HG03575 (cell line): ENCODE measurements around the gene CRNN.

ENCODE experiments used
- ATAC-seq: cut with Tn5 transposase; IDR thresholded peaks from one replicate; pipeline ENCODE4 v1.9.1; 2021; ENCODE audit not compliant: unreplicated experiment, insufficient number of reproducible peaks, low FRiP score; ENCODE audit errors: extremely low read depth

CRNN gene

DNA sequence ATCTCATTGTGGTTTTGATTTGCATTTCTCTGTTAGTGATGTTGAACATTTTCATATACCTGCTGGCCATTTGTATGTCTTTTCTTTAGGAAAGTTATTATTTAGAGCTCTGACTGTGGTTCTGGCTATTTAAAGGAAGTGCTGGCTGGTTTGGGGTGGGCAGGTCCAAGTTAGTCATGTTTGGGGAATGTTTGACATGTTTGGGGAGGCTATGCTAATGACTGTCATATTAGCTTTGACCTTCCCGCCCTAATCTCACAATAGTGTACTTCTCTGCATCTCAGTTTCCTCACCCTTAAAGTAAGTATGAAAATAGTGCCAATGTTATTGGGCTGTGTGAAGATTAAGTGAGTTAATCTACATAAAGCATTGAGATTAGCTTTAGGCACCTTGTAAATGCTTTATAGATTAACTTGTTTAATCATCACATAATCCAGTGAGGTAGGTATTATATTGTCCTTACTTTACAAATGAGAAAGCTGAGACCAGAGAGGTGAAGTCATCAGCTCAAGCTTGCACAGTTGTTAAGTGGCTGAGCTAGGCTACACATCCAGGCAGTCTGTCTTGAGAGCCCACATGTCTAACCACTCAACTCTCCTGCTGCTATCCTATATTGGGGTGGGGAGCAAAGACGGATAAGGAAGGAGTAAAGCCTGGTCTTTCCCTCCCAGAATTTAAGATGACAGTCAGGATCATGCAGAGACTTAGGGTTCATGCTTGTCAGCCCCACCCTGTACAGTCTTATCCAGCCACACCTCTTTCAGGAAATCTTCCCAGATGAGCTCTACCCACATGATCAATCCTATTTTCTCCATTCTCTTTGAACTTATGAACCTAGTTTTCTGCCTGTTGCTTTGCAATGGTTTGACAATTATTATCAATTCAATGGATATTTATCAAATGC lies 22.8 kb upstream of the CRNN start:
- ATAC-seq, result no peak

DNA sequence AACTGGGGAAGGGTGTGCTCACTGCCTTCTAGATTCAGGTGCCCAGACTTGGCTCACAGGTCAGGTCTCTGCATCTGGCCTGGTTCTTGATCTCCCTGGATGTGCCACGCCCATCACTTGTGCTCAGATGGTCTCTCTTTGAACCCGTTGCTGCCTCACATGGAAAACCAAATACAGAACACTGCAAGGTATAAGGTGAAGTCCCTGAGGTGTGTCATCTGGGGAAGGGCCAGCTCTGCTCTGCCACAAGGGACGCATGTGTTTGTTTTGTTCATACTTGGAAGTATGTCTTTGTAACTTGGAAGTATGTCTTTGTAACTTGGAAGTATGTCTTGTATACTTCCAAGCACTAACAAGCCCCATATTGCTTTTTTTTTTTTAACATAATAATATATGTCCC lies 13.4 kb upstream of the CRNN start:
- no peak for ATAC-seq

DNA sequence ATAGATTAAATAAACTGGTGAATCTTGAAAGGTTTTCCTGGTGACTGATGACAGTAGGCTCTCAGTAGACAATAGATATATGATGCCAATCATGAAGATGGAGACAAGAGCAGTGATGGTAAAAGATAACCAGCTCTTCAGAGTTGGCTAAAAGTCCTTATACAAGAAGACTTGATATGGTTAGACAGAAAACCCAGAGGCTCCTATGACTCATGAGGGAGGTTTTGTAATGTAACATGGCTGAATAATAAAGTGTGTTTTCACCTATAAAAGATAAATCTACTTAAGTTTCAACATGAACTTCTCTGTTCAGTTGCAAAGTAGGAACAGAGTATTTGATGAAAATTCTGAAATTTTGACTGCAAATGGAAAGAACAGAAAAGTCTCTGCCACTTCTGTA lies 12.7 kb upstream of the CRNN start:
- no peak for ATAC-seq

DNA sequence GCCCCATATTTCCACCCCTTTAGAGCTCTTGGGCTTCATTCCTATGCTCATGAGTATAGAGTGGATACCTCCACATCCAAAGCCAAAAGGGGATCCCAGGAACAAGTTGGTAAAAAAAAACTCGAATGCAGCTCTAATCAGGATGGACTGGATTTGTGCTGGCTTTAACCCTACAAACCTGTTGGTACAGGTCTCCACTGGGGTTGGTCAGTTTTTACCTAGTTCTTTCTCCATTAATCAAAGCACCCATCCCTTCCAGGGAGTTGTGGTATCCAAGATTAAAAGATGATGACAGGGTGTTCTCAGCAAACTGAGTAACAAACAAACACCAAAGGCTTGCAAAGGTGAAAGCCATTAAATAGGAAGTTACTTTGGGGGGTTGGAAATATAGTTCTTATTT lies 5.9 kb upstream of the CRNN start:
- no peak for ATAC-seq

DNA sequence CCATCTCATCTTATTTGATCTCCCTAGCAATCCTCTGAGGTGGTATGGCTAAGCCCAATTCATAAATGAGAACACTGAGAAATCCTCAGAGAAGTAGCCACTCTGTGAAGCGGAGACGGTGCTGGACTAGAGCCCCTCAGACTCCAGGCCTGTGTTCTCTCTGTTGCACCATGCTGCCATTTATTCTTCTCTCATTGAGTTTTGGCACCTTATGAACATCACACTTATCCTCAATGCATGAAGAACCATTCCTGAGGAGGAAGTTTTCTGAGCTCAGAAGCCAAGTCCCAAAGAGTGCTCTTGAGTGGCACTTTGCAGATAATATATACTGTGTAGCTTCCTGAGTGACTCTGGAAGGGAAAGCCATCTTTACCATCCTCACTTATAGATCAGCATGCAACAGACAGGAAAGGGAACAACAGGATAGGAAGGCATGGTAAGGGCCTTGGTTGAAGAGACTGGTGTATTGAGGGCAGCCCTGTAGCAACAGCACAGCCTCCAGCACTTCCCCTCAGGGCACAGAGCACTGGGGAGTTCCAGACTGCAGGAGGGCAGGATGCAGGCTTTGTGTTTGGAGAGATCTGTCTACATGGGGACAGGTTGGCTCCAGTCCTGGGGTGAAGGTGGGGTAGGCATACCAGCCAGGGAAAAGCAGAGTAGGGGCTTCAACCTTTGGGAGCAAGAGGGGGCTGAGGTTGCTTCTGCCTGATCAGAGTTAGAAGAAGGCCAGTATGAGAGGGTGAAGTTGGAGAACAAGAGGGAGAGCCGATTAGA lies 1.6 kb upstream of the CRNN start:
- ATAC-seq, result no peak

DNA sequence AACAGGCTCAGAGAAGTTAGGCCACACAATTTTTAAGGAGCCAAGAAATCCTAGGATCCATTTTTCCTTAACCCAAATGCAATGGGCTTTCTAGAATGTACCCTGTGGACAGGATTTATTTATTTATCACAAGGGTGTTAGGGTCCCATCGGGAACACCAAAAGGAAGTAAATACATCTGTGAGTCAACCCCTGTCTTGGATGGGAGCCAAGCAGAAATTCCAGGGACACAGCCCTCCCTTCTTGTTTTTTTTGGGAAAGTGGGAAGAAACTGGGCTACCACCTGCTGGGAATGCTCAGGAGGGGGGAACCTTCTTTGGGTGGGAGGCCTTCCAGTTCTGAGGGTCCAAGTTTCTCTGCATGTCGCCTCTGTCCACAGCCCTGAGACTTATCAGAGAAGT lies 1.3 kb downstream of the CRNN start:
- ATAC-seq, result no peak

DNA sequence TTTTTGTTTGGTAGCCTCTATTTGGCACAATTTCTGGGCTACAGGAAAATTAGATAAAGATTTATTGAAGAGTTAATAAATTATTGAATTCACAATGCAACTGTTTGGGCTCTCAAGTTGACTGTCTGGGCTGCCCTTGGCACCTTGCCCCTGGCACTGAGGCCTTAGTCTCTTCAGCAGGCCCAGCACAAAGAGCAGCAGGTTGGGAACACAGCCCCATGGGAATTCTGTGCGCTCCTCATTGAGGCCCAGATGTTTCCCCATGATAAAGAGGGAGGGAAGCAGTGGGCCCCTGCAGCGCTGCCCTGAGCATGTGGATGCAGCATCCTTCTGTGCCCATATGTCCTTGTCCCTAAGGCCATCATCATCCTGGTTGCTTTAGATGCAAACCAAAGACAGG lies 2.9 kb downstream of the CRNN start:
- ATAC-seq, result no peak

DNA sequence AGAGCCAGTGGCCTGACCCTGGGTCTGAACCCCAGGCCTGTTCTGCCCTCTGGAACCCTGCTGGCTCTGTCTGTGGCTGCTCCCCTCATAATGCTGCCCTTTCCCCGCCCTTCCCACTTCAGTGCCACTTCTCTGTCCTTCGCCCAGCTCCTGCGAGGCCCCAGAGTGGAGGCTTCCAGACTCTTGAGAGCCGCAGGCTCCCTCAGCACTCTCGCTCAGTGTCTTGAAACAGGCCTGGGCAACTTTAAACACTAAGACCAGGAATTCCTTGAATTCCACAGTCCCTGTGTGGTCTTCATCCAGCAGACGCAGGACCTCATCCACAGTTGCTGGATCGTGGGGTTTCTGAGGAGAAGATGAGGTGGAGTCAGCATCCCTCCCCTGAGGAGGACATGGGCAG lies 3.5 kb downstream of the CRNN start:
- ATAC-seq, result no peak

DNA sequence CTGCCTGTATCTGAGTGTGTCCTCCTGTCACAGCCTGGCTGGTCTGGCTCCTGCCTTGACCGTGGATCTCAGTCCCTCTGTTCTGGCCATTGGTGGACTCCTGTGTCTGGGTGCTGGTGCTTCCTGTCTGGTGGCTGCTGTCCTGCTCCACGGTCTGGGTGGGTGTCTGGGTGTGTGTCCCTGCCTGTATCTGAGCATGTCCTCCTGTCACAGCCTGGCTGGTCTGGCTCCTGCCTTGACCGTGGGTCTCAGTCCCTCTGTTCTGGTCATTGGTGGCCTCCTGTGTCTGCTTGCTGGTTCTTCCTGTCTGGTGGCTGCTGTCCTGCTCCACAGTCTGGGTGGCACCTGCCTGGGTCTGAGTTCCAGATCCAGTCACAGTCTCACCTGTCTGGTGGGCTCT lies 4.0 kb downstream of the CRNN start:
- no peak for ATAC-seq

DNA sequence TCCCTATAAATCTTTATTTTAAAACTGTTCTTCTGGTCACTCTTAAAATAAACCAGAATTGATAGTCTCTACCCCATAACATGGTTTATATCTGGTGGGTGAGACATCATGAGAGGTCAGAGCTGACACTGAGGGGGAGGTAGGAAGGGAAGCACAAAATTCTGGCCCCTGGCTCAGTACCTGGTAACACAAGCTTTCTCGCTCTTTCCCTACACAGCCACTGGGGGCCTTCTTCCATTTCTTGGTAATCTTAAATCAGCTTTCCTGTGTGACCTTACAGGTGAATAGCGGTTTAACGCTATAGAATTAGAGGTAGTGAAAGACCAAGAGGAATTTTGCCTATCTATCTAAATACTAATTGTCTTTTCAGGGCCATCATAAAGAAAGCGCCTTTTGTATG lies 5.4 kb downstream of the CRNN start:
- no peak for ATAC-seq

DNA sequence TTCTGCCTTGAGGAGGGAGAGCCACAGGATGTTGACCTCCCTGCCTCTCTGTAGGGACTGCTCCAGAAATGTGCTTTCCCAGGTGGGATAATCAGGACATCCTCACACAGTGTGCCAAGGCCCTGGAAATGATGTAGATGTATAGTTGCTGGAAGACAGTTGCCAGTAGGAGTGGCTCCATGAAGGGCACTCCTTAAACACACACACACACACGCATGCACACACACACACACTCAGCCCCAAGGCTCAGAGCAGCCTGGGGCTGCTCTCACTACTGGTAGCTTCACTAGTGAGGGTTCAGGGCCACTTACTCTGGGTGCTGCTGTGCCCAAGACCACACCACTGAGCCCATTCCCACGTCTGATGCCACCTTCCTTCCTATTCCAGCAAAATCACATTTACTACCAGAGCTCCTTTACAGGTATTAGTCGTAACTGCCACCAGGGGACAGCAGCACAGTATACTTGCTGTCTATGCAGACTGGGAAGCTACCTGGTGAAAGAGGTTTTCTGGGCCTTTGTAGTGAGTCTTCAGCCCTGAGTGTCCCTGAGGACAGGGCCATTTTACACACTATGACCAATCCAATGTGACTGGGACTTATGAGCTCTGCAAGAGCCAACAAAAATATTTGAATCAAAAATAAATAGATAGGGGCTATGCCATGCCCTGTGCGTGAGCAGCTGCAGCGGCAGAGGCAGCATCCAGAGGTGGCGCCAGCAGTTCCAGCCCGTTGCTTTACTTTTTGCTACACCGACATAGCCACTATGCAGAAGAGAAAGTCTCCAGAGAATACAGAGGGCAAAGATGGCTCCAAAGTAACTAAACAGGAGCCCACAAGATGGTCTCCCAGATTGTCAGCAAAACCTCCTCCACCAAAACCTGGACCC lies 15.0 kb downstream of the CRNN start:
- ATAC-seq, result no peak

DNA sequence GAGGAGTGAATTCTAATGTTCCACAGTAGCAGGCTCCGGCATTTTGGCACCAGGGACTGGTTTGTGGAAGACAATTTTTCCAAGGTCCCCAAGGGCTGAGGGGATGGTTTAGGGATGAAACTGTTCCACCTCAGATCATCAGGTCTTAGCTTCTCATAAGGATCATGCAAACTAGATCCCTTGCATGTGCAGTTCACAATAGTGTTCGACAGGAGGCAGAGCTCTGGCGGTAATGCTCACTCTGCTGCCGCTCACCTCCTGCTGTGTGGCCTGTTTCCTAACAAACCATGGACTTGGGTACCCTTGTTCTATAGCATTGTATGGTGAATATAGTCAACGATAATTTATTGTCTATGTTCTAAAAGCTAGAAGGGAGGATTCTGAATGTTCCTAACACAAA lies 16.6 kb downstream of the CRNN start:
- ATAC-seq, result no peak

DNA sequence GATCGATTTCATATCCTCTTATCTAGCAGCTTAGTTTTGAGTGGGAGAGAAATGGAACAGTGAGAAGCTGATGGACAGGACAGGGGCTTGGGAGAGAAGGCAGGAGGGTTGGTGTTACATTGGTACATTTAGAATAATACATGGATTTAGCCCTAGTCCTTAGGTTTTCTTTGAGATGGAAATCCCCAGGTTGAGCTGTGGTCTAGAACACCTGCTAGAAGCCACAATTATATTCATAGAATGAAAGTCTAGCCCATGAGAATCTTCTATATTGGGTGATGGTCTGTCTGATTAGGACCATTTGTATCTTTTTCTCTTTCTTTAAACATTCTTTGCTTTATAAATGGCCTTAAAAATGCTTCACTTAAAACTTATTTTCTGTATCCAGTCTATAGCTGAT lies 19.9 kb downstream of the CRNN start:
- ATAC-seq, result no peak

DNA sequence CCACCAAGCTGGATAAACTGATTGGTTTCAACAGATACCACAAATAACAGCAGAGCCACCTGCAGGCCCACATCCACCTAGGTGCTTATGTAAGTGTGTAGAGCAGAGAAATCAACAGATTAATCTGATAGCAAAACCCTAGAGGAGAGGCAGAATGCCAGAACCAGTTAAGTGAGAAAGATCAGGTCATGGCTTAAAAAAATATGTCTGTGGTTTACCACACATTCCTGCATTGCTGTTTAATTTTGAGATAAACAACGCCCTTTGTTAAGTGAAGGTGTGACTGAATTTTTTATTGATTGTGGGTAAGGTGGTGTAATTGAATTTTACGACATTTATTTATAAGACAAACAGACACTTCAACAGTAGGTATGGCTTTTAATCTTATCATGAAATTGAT lies 21.2 kb downstream of the CRNN start:
- ATAC-seq, result no peak

DNA sequence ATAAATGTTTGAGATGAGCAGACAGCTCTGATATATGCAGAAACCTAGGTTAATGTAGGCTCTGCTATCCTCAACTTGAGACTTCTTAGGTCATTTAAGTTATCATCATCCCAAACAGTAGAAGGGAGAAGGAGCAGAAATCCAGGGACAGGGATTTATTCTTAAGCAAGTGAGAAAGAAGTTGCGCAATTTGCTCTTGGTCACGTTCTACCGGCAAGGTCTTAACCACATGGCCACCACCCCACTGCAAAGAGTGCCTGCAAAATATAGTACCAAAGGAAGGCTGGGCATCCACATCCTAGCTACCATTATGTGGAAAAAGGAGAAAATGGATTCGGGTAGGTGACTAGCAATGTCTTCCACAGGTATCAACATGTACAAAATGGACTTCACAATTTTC lies 25.2 kb downstream of the CRNN start:
- ATAC-seq, result no peak

DNA sequence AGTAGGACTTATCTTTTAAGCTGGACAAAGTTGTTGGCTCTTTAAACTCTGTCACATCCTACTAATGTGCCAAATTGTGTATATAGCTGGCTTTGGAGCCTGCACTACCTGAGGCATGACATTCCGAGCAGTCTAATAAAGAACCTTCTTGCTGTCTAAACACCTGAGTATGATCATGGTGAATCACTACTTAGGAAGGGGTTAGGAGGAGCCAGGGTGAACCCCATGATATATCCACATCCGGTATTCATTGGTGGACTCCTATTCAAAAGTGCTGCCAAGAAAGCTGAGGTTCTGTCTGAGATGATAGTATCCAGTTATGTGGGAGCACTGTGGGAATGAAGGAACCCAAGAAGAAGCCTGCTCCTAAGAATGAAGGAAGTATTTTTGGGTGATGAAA lies 27.1 kb downstream of the CRNN start:
- ATAC-seq, result no peak

DNA sequence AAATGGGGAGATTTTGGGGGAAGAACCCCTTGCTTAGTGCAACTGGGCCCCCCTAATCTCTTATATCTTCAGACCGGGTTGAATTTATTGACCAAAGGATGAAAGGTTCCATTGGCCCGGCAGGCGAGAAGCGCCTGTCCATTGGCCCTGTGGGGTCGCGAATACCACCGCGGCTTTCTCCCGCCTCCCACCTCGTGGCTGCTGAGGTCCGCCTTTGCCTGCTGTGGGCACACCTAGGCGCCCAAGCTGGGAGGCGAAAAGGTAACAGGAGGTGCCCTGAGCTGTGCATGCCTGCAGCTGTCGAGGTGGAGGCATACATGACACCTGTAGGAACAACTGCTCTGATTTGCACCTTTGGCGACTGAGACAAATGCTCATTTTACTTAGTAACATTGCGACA lies 33.1 kb downstream of the CRNN start:
- ATAC-seq, result no peak

DNA sequence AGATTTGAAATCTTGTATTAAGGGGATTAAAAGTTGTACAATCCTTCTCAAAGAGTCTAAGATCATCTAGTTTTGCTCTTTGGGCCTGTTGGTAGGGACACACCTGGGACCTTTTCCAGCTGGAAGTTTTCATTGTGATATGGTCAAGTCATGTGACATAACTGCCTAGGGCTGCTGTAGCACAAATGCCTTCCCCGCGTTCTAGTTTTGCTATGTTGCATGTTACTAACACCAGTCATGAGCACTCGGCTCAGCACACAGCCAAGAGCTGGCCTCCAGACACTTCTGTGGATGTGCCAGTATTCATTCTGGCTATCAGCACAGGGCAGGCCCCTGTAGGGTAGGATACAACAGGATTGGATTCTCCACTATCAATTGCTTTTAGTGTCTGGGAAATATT lies 39.6 kb downstream of the CRNN start:
- no peak for ATAC-seq

DNA sequence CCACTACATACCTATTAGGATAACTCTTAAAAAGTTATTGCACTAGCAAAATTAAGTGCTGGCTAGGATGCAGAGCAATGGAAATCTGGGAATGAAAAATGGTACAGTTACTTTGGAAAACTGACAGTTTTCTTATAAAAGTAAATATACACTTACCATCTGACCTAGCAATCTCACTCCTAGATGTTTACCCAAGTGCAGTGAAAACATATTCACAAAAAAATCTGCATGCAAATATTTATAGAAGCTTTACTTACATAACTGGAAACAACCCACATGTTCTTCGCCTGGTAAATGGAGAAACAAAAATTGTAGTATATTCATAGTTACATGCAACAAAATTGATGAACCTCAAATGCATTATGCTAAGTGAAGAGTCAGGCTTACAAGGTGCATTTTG lies 41.4 kb downstream of the CRNN start:
- no peak for ATAC-seq

DNA sequence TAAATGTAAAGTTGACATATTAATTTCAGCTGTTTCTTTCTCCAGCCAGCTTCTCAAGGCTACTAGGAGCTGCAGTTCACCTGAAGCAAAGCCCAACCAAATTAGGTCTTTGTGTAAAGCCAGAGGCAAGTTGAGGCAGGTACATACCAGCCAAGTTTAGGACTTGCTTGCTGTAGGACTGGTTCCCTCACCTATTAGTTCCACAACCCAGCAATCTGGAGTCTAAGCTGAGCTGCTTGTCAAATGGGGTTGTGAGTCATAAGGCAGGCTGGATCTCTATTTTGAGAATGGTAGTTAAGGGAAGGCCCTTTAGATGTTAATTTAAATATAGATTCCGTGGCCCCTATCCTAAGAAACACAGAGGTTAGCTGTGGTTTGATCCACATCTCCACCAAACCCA lies 46.6 kb downstream of the CRNN start:
- no peak for ATAC-seq
